GM19324 (cell line): Measurements from ENCODE around the gene PLAU.
A peak's percentile ranks its signal among the peaks of the same experiment; 100 is the strongest.
"Not testable (repeated sequence)": the region's sequence is repeated elsewhere in the genome, so short reads cannot be mapped to it uniquely, and the experiment has no call there.

ENCODE experiments used
- ATAC-seq: cut with Tn5 transposase; IDR thresholded peaks from one replicate; pipeline ENCODE4 v1.9.1; 2021; ENCODE audit warnings: mild to moderate bottlenecking, moderate library complexity; ENCODE audit not compliant: unreplicated experiment, low FRiP score

Gene PLAU

DNA sequence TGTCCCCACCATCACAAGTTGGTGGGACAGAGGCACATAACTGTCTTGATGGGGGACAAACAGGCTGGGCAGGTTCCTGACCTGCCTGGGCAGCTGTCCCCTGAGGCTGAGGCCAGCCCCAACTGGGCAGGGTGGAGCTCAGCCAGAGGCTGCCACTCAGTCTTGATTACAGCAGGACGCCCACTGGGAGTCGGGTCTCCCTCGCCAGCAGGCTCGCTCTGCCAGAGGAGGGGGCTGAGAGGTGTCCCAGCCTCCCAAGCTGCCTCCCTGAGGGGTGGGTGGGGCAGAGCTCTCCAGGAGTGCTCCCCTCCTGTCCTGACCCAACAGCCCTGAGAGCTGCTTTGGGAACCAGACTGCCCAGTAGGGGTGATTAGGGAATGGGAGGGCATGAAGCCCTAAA lies 34.8 kb upstream of the PLAU start:
- no peak for ATAC-seq

DNA sequence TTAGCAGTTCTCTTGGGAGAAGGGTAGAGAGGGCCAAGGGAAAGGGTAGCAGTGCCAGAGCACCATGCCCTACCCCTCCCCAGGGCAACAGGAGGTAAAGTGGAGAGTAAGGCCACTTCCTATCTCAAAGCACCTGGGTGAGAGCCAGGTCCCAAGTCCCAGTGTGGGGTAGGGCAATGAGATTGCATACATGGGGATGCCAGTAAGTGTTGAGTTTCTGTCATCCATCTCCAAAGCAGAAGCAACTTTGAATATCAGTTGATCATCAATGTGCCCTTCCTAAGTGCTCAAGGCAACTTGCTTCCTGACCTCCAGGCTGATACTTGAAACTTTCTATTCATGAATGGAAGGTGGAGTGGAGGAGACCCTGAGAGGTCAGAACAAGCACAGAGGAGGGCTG lies 34.4 kb upstream of the PLAU start:
- no peak for ATAC-seq

DNA sequence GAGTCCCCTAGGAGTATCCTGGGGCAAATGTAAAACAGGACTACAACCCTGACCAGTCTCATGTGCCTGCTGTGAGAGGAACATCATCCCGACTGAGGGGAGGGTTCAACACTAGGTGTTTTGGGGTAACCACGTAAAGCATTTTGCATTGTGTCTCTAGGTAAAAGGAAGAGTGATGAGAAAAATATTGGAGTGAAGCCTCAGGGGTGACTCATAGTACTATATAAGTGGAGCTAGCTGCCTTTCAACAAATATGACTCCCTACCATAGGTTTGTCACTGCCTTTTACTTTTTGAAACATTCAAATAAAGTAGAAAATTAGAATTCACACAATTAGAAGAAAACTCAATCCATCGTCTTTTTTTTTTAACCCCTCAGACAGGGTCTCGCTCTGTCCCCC lies 34.0 kb upstream of the PLAU start:
- no peak for ATAC-seq

DNA sequence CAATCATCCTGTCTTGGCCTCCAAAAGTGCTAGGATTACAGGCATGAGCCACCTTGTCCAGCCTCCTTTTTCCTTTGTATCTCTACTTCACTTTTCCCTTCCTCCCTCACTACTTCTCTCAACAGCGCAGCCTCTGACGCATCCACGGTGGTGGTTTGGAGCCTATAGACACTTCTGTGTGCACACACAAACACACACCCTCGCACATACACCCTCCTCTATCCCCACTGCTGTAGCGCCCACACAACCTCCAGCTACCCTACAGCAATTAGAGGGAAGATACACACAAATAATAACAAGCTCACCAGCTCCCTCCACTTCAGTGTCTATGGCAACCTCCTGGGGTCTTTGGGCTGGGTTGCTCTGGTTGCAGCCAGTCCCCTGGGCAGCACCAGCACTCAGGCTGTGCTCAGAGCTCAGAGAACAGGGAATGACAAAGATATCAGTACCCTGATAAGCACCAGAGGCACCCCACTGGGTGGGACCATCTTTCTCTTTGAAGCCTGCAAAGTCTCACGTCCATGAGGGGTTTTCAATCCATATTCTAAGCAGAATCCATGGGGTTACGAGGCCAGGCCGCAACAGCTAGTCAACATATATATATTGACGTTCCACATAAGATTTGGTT lies 33.3 kb upstream of the PLAU start:
- no peak for ATAC-seq

DNA sequence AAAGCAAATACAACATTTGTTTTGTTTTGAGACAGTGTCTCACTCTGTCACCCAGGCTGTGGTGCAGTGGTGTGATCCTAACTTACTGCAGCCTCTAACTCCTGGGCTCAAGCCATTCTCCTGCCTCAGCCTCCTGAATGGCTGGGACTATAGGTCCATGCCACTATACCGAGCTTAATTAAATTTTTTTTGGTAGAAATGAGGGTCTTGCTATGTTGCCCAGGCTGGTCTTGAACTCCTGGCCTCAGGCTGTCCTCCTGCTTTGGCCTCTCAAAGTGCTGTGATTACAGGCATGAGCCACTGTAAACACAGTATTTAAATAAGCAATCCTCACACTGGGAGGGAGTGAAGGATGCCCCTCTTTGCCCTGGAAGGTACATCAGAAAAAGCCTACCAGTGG lies 32.6 kb upstream of the PLAU start:
- no peak for ATAC-seq

DNA sequence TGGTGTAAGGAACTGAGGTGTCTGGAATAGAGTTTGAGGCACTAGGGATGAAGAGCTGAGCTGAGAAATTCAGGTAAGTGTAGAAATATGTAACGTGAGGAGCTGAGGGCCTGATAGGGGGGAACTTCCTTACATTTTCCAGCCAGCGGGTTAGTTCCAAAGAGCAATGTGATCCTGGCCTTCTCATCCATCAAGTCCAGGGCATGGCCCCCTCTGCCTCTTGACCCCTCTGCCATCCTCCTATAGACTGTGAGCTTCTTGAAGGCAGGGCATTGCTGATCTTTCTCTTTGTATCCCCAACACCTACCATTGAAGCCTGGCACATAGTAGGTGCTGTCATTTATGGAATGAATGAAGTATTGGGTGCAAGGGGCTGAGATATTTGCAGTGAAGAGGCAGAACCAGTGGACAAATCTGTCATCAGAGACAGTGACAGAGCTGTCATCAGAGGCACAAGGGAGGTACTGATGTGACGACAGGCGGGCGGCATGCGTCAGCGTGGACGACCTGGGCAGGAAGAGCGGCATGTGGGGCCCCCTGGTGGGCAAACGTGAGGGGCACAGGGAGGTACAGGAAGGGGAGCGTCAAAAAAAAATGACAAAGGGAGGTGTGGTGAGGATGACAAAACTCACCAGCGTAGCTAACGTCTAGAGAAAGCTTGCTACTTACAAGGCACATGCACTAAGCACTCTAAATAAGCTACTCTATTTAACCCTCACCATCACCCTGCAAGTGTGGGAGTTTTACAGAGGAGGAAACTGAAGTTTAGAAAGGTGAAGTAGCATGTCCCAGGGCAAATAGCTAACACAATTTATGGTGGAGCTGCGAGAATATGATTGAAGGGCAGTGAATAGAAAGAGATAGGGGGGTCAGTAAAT lies 31.4 kb upstream of the PLAU start:
- ATAC-seq: peak; percentile 70

DNA sequence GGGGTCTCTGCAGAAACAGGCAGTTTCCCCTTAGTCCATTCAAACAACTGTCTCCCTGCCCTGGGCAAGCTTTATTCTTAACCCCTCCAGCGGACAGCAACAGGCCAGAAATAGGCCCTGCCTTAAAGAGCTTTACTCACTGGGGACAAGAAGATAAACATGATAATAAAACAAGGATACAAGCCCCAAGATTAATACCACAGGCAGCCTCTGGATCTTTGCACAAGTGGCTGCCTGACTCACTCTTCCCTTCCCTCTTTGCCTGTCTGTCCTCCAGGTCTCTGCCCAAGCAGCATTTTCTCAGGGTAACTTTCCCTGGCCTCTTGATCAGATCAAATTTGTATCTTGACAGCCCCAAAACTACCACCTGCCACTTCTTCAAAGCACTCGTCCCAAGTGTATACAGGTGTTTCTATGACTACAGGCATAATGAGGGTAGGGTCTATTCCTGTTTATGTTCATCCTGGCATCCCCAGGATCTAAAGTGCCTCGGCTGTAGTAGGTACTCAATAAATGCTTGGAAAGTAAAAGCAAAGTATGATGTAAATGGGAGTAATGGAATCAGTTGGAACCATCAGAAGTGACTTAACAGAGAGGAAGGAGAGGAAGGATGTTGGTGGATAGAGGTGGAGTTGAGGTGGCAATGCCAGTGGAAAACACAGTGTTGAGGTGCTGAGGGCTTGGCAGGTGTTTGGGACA lies 29.6 kb upstream of the PLAU start:
- ATAC-seq: no peak

DNA sequence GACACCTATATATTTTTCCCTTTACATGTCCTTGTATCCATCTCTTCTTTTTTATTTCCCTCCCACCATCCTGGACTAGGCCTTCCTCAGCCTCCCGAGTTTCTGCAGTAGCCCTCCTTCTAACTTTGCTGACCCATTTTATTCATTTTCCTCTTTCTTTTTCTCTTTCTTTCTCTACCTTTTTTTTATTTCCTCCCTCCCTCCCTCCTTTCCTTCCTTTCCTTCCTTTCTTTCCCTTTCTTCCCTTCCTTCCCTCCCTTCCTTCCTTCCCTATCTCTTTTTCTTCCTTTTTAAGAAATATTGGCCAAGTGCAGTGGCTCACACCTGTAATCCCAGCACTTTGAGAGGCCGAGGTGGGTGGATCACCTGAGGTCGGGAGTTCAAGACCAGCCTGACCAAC lies 26.9 kb upstream of the PLAU start:
- ATAC-seq: no peak

DNA sequence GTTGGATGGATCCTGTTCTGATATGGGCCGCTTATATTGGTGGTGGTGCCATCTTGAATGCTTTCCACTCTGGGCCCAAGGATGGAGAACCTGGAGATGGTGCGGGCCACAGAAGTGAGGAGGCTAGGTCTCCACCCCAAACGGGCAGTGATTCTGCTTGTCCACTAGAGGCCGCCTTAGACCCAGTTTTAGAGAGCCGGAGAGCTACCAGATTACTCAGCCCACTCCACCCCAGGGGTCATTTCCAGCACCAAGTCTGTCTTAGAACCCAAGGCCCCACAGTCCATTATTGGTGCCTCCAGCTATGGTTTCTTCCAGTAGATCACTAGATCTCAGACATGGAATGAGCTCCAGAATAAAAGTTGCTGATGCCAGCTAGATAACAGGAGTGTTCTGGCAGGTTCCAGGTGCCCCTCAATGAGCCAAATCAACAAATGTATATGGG lies 24.8 kb upstream of the PLAU start:
- ATAC-seq: peak; percentile 65

DNA sequence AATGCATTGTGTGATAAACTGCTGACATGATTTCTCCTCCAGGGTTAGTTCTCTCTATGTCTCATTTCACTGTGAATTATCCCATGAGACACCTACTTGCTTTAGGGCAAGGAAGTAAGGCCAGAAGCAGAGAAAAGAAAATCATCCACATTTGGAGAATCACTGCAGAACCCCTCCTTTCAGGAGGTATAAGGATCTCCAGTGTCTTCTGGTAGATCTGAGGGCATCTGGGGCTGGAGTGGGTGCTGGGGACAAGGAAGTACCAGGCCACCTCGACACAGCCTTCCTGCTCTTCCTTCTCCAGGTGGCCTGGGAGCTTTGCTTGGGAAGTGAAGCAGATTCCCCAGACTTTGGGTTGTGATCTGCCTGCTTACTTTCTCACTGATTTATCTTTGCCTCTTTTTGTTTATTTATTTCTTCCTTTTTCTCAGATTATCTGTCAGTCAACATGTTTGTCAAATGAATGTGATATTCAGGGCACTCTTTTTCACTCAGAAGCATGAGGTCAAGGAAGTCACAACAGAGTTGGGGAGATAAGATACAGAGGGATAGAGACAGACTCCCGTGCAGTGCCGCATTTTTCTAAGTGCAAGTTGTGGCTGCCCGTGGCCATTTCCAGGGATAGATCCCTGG lies 24.2 kb upstream of the PLAU start:
- no peak for ATAC-seq

DNA sequence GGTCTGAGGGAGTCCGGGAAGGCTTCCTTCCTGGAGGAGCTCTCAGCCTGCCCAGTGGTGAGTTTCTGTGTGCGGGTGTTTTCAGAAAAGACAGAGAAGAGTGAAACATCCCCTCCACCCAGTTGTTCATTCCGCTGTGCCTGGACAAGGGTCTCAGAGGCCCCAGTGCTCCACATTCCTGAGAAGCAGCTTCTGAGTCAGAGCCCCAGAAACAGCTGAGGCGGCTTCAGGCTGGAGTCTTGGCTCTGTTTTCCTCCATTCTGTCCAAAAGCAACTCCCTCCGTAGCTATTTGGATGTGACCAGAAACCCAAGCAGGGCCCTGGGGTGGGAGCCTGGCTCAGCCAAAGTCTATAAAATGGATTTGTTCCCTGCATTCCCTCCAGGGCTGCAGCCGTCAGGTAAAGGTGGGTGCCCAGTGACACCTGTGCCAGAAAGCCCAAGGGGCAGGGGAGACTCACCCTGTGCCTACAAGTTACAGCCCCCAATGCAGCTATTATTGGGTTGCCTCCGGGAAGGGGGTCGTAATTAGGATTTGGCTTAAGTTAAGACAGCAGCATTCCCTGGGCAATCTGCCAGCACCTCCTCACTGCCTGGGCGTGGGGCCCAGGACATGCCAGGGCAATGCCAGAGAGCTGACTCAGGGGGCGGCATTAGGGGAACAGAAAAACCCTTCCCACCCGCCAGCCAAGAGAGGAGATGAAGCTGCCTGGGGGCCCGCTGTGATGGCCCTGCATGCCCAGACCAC lies 23.5 kb upstream of the PLAU start:
- ATAC-seq: no peak

DNA sequence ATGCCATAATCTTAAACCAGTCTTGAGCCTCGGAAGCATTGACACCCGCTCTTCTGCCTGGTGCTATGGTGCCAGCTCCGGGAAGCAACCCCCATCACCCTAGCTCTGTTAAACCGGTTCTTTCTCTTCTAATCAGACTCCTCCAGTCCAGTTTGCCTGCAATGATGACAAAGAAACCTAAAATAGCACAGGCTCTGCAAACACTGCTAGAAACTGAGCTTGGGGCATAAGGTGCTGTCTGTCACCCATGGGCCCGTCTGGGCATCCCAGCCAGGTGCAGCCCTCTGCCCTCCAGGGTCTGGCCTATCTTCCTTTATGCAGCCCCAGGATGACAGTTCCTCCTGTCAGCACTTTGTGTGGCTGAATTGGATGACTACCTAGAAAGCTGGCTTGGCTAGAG lies 22.4 kb upstream of the PLAU start:
- ATAC-seq: no peak

DNA sequence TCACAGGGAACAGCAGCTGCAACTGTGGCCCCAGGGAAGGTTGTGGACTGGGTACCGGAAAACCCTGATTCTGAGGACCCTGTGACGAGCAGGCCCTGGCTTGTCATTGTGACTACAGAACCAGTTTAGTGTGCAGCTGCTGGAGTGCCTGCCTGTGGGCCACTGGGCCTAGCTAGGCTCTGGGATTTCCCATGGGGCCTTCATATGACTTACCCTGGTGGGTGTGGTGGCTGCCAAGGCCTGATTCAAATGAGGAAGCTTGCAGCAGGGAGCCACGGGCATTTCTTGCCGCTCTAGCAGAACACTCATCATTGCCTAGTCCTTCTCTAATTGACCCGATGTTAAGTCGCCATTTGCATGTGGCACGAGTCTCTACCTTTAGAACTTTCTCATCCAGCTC lies 21.9 kb upstream of the PLAU start:
- ATAC-seq: no peak

DNA sequence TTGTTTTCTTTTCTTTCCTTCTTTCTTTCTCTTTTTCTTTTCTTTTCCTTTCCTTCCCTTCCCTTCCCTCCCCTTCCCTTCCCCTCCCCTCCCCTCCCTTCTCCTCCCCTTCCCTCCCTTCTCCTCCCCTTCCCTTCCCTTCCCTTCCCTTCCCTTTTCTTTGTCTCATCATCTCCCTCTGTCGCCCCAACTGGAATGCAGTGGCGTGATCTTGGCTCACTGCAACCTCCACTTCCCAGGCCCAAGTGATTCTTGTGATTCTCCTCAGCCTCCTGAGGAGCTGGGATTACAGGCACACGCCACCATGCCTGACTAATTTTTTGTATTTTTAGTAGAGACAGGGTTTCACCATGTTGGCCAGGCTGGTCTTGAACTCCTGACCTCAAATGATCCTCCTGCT lies 21.5 kb upstream of the PLAU start:
- not testable (repeated sequence) for ATAC-seq

DNA sequence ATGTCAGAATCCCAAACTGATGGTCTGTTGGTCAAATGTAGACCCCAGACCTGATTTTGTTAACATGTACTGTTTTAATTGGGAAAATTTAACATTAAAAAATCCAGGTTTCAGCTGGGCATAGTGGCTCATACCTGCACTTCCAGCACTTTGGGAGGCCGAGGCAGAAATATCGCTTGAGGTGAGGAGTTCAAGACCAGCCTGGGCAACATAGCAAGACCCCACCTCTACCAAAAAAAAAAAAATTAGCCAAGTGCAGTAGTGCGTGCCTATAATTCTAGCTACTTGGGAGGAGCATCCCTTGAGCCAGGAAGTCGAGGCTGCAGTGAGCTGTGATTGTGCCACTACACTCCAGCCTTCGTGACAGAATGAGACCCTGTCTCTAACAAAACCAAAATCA lies 20.7 kb upstream of the PLAU start:
- no peak for ATAC-seq

DNA sequence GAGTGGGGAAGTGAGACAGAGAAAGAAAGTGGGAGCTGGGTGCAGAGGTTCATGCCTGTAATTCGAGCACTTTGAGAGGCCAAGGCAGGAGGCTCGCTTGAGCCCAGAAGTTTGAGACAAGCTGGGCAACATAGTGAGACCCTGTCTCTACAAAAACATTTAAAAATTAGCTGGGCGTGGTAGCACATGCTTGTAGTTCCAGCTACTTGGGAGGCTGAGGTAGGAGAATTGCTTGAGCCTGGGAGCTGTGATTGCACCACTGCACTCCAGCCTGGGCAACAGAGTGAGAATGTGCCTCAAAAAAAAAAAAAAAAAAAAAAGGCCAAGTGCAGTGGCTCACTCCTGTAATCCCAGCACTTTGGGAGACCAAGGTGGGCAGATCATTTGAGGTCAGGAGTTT lies 20.1 kb upstream of the PLAU start:
- ATAC-seq: not testable (repeated sequence)

DNA sequence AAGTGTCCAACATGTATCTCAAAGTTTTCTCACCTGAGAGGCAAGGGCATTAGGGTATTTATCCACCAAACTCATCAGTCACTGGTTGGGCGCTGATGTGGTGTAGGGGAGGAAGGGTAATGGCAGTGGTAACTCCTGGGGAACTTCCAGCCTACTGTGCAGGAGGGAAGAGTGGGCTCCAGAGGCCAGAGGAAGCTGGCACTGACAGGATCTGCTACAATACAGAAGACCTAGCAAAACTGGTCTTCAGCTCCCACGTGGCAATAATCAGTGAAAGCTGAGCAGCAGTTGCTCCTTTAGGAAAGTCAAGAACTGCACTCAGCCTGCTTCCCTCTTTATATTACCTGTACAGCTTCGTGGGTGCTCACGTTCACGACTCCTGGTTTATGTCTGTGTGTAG lies 19.4 kb upstream of the PLAU start:
- no peak for ATAC-seq

DNA sequence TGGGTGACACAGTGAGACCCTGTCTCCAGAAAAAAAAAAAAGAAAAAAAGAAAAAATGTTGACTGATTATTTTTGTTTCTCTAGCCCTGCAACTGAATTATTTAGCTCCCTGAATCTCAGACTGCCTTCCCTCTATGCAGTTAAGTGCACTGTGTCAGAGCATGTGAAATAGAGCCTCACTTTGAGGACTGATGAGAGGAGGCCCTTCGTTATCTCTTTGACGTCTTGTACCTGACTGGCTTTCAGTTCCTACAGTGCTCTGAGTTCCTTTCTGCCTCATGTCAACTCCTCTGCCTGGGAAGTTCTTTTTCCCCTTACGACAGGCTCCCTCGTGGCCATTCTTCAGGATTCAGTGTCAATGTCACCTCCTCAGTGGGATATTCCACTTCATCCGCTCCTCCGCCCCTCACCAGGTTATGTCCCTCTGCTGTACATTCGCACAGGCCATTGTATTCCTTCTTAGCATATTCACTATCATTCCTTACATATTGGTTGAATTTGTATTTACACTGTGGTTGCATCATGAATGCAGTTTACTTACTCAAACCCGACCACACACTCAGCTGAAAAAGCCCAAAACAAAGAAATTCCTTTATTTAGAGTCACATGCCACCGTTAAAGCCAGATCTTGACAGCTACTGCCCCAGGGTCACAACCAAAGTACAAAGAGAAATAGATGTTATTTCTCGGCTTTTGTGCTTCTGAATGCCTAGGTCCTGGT lies 18.5 kb upstream of the PLAU start:
- ATAC-seq: no peak

DNA sequence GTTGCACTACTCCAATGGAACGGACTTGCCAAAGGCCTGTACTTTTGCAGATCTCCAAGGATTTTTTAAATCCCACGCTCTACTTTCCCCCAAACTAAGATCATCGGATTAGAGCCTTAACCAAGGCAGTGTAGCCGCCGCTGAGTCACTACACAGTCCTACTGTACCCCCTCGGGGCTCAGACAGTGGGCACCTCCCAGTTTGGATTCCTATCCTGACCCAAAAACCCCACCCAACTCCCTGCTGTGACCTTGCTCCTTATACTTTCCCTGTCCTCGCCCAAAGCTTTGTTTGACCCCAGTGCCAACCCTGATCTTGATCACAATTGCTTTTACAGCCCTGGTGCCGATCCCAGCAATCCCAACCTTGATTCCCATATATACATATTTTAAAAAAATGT lies 17.5 kb upstream of the PLAU start:
- no peak for ATAC-seq
